HEK293 (cell line): ENCODE data around the gene CAMKK1.

Experiments
- HOXC10 ChIP-seq: sonication (generic); formaldehyde crosslinking; IDR thresholded peaks from 2 replicates; pipeline ENCODE4 v1.8.1; 2023; ENCODE audit warnings: mild to moderate bottlenecking, missing genetic modification reagents
- KLF9 ChIP-seq: fragments of 450-650 bp; formaldehyde crosslinking; IDR thresholded peaks from 2 replicates; pipeline ENCODE4 v1.5.1; 2016; ENCODE audit warnings: missing biosample characterization, missing genetic modification characterization, low read depth
- RBAK ChIP-seq: fragments of 450-650 bp; formaldehyde crosslinking; IDR thresholded peaks from 2 replicates; pipeline ENCODE4 v1.5.1; 2016; ENCODE audit warnings: missing biosample characterization, missing genetic modification characterization
- ZFHX2 ChIP-seq: fragments of 450-650 bp; formaldehyde crosslinking; conservative IDR thresholded peaks from 2 replicates; pipeline ENCODE4 v1.5.1; 2016; ENCODE audit warnings: missing biosample characterization, missing genetic modification characterization
- ZNF510 ChIP-seq: fragments of 450-650 bp; formaldehyde crosslinking; IDR thresholded peaks from 2 replicates; pipeline ENCODE4 v1.5.1; 2018; ENCODE audit warnings: mild to moderate bottlenecking, missing genetic modification characterization, missing biosample characterization; ENCODE audit not compliant: insufficient replicate concordance
- TF ChIP-seq, protein P1 (sequence below): fragments of 450-650 bp; formaldehyde crosslinking; IDR thresholded peaks from 2 replicates; pipeline ENCODE4 v1.5.1; 2016; ENCODE audit warnings: missing biosample characterization, missing genetic modification characterization

DNA sequence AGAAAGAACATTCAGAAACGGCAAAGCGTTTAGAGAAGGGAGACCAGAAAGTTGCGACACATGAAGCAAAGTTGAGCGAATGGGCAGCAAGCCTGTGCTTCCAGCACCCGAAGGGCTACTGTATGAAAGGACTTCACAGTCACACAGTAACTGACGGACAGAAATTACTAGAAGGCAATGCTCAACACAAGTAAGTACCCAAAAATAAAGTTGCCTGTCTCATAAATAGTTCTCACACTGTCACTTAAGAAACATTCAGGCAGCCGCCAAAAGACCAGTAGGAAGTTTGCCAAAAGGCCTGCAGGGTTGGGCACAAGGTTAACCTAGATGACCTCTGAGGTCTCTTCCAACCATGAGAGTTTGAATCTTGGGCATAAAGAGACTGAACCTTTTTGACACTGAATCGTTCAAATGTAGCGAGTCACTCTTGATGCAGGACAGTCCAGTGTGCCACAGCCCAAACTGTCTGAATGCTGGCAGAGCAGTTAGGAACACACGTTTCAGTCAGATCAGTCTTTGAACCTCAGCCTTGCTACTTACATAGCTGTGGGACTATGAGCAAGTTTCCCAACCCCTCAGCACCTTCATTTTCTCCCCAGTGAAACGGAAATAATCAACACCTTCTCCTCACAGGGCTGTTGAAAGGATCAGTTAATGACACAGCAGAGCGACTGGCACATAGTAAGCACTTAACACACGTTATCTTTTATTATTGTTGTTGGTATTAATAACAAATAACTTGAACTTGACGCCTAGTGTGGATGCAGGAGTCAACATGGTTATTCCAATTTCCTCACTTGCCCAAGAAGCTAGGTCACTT is 57.2 kb downstream of the CAMKK1 start:
- TF ChIP-seq KLF9 (tag by site-specific recombination) (no peak), RBAK (tag by site-specific recombination) (no peak), HOXC10 (CRISPR knock-in tag) (no peak), ZNF510 (tag by site-specific recombination) (no peak), ZFHX2 (tag by site-specific recombination) (no peak)
- TF ChIP-seq, protein P1, sequence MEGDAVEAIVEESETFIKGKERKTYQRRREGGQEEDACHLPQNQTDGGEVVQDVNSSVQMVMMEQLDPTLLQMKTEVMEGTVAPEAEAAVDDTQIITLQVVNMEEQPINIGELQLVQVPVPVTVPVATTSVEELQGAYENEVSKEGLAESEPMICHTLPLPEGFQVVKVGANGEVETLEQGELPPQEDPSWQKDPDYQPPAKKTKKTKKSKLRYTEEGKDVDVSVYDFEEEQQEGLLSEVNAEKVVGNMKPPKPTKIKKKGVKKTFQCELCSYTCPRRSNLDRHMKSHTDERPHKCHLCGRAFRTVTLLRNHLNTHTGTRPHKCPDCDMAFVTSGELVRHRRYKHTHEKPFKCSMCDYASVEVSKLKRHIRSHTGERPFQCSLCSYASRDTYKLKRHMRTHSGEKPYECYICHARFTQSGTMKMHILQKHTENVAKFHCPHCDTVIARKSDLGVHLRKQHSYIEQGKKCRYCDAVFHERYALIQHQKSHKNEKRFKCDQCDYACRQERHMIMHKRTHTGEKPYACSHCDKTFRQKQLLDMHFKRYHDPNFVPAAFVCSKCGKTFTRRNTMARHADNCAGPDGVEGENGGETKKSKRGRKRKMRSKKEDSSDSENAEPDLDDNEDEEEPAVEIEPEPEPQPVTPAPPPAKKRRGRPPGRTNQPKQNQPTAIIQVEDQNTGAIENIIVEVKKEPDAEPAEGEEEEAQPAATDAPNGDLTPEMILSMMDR (tag by site-specific recombination), result no peak
